Spleen (tissue), 11 donors: ENCODE measurements around the gene EMC1. TPM values are rescaled to one million over a fixed set of nuclear protein-coding genes. Genes with fewer than 3 reads are reported as not detected.

Experiments used
- DNase-seq: peaks from one replicate; pipeline ENCODE4 v3.0.0-alpha.2; 2020
- H3K27ac ChIP-seq, 8 donors: fragments of 200-600 bp; sonication (generic) in 7 of 8; 1 replicate in 4 of 8; 2 replicates in 4 of 8; pipeline versions ENCODE4 v1.5.0 to v1.8.0; 2016 to 2021; ENCODE audit warnings: inconsistent platforms in 4 of 8, mild to moderate bottlenecking in 4 of 8, moderate library complexity in 1 of 8
- H3K27me3 ChIP-seq, 7 donors: fragments of 200-600 bp; sonication (generic) in 6 of 7; replicated peaks in 1 of 7; 1 replicate in 4 of 7; 2 replicates in 3 of 7; pipeline versions ENCODE4 v1.5.0 to v1.8.0; 2016 to 2021; ENCODE audit warnings: inconsistent platforms in 3 of 7, mild to moderate bottlenecking in 1 of 7
- H3K36me3 ChIP-seq, 6 donors: fragments of 200-600 bp; sonication (generic) in 5 of 6; 1 replicate in 4 of 6; 2 replicates in 2 of 6; pipeline versions ENCODE4 v1.5.0 to v1.8.0; 2016 to 2021; ENCODE audit warnings: inconsistent platforms in 2 of 6
- H3K4me1 ChIP-seq, 6 donors: fragments of 200-600 bp; sonication (generic) in 5 of 6; 1 replicate in 3 of 6; 2 replicates in 3 of 6; pipeline versions ENCODE4 v1.5.0 to v1.8.0; 2016 to 2021; ENCODE audit warnings: inconsistent platforms in 3 of 6
- H3K4me3 ChIP-seq, 8 donors: fragments of 200-600 bp; sonication (generic) in 7 of 8; 1 replicate in 4 of 8; 2 replicates in 4 of 8; pipeline versions ENCODE4 v1.5.0 to v1.8.0; 2016 to 2021; ENCODE audit warnings: inconsistent platforms in 4 of 8, mild to moderate bottlenecking in 4 of 8, moderate library complexity in 2 of 8
- H3K9me3 ChIP-seq, 8 donors: fragments of 200-600 bp; sonication (generic) in 7 of 8; 1 replicate in 4 of 8; 2 replicates in 4 of 8; pipeline versions ENCODE4 v1.5.0 to v1.8.0; 2016 to 2021; ENCODE audit warnings: inconsistent platforms in 4 of 8
- CTCF ChIP-seq, 11 experiments: fragments of 200-600 bp in 7 of 11; fragments of 450-650 bp in 4 of 11; sonication (generic) in 4 of 11; IDR thresholded peaks in 8 of 11; conservative IDR thresholded peaks in 3 of 11; 1 replicate in 7 of 11; 2 replicates in 4 of 11; pipeline versions ENCODE4 v1.4.0 to v1.8.0; 2016 to 2021; ENCODE audit warnings: antibody characterized with exemption in 11 of 11, inconsistent platforms in 4 of 11, mild to moderate bottlenecking in 1 of 11
- POLR2A ChIP-seq, 3 donors: fragments of 450-650 bp; IDR thresholded peaks; one replicate each; pipeline ENCODE4 v1.5.1; 2017; ENCODE audit warnings: antibody characterized with exemption in 3 of 3, mild to moderate bottlenecking in 1 of 3
- POLR2AphosphoS5 ChIP-seq, 3 donors: sonication (generic); formaldehyde crosslinking; IDR thresholded peaks; one replicate each; pipeline ENCODE4 v1.5.1; 2017; ENCODE audit warnings: antibody characterized with exemption in 3 of 3
- WGBS, 5 donors: extraction: QIAGEN DNeasy Blood & Tissue Kit in 3 of 5; methylation state at CpG; one replicate each; pipeline versions ENCODE4 v1.1.5 to v1.1.7; 2013 to 2018; 5-methylcytosine and 5-hydroxymethylcytosine counted together
- intact Hi-C: fragments of 100-400 bp; cut with DNase I; formaldehyde crosslinking; loops from one replicate; pipeline ENCODE4 v1.15.0; 2023; ENCODE audit warnings: low total_unique reads
- polyA plus RNA-seq, 3 donors: library from polyadenylated mRNA; stranded (reverse); fragments of 200-250 nt; gene quantifications; one replicate each; pipeline ENCODE4 v1.2.1, GENCODE V29; 2013
- total RNA-seq, 7 donors: library from RNA; depleted of rRNA in 3 of 7; stranded (reverse); fragments of >200 nt in 3 of 7; fragmentation: NEBNext Ultra II Directional in 4 of 7; extraction: Animal tissue kit (Norgen Biotek cat#: 25700) in 4 of 7; gene quantifications; one replicate each; pipeline versions ENCODE4 v1.1.0 to v1.2.1, GENCODE V29; 2016 to 2021
- donor health status: healthy with polysubstance abuse.
- donor health status: DM: no; HTN: no; CAD: no; lungs with moderate emphysema.
- donor health status: DM: no; HTN: no; CAD: no.
- donor health status: Bipolar disorder and iron deficiency.
- donor health status: healthy.
- donor health status: DM: no; HTN: no; CAD: no.
- donor health status: DM: yes; HTN: yes; CAD: no.

EMC1 gene
- total and polyA plus RNA-seq, 10 donors: 5.1 to 45.6 (median 28.6) TPM

- DNase-seq: no peak
- intact Hi-C loops: no loop called here
- no peak for TF ChIP-seq CTCF (IDR thresholded peaks at IDR 0.05 in 8 of 11, conservative IDR thresholded peaks at IDR 0.05 in 3 of 11)
- no peak for TF ChIP-seq POLR2A (IDR thresholded peaks at IDR 0.05)
- TF ChIP-seq POLR2AphosphoS5 (IDR thresholded peaks at IDR 0.05): no peak
- Histone ChIP-seq H3K36me3 (peaks cover 0 to 37% (median 6%) of the 10 kb centered on the region in 6 donors), H3K27ac (peak overlapping the region; percentile 93 to 99 (median 96)), H3K9me3 (no peaks in the 10 kb centered on the region), H3K4me3 (peak overlapping the region; percentile 80 to 98 (median 97)), H3K4me1 (peaks cover 21 to 68% (median 43%) of the 10 kb centered on the region in 6 donors), H3K27me3 (no peaks in the 10 kb centered on the region)
- WGBS, 5 donors: 10 to 15% (median 13%) methylated on average over 14 of the region's 14 CpGs
Measured at GRCh38 chr1:19250629-19251304, 557 bp downstream of the EMC1 start.

GRCh38 chr1:19240673-19241538 lies 10.4 kb downstream of the EMC1 start:
- intact Hi-C loops: no loop called here
- TF ChIP-seq POLR2AphosphoS5 (IDR thresholded peaks at IDR 0.05) (peak in 2 of 3 donors; percentile 30 to 57), CTCF (IDR thresholded peaks at IDR 0.05 in 8 of 11, conservative IDR thresholded peaks at IDR 0.05 in 3 of 11) (peak; percentile 86 to 97 (median 94)), POLR2A (IDR thresholded peaks at IDR 0.05) (no peak)
- H3K27ac ChIP-seq: peak overlapping the region in 5 of 8 donors; percentile 11 to 33 (median 25)
- no peaks in the 10 kb centered on the region for H3K9me3 ChIP-seq
- H3K27me3 ChIP-seq: no peaks in the 10 kb centered on the region
- H3K4me1 ChIP-seq: peaks cover 0 to 9% (median 0%) of the 10 kb centered on the region in 6 donors
- H3K36me3 ChIP-seq: peaks cover 4 to 100% (median 89%) of the 10 kb centered on the region in 6 donors
- 60 to 75% (median 66%) methylated on average over 7 of the region's 7 CpGs for WGBS, 5 donors
- no peak overlapping the region for H3K4me3 ChIP-seq
- peak; percentile 88 for DNase-seq

- intact Hi-C loops: no loop called here
- H3K36me3 ChIP-seq: peaks cover 4 to 100% (median 95%) of the 10 kb centered on the region in 6 donors
- no peak for TF ChIP-seq POLR2A (IDR thresholded peaks at IDR 0.05)
- no peak for TF ChIP-seq POLR2AphosphoS5 (IDR thresholded peaks at IDR 0.05)
- no peak for TF ChIP-seq CTCF (IDR thresholded peaks at IDR 0.05 in 8 of 11, conservative IDR thresholded peaks at IDR 0.05 in 3 of 11)
- H3K4me3 ChIP-seq: no peak overlapping the region
- 88 to 95% (median 90%) methylated on average over 7 of the region's 7 CpGs for WGBS, 5 donors
- H3K27ac ChIP-seq: peak overlapping the region in 2 of 8 donors; percentile 16 to 27
- H3K4me1 ChIP-seq: peaks cover 0 to 9% (median 0%) of the 10 kb centered on the region in 6 donors
- no peak for DNase-seq
- H3K9me3 ChIP-seq: no peaks in the 10 kb centered on the region
- no peaks in the 10 kb centered on the region for H3K27me3 ChIP-seq
Measured at GRCh38 chr1:19239876-19240275, 11.4 kb downstream of the EMC1 start.

- Histone ChIP-seq H3K27ac (no peak overlapping the region), H3K36me3 (peaks cover 2 to 100% (median 99%) of the 10 kb centered on the region in 6 donors), H3K27me3 (no peaks in the 10 kb centered on the region), H3K4me3 (no peak overlapping the region), H3K4me1 (no peaks in the 10 kb centered on the region), H3K9me3 (no peaks in the 10 kb centered on the region)
- TF ChIP-seq POLR2A (IDR thresholded peaks at IDR 0.05) (no peak), POLR2AphosphoS5 (IDR thresholded peaks at IDR 0.05) (no peak)
- WGBS, 5 donors: 92 to 100% (median 95%) methylated on average over 3 of the region's 3 CpGs
- DNase-seq: no peak
- intact Hi-C loops: no loop called here
Measured at GRCh38 chr1:19234224-19234623, 17.1 kb downstream of the EMC1 start.
